GM12878 (cell line): ENCODE measurements around the gene APOBEC3C.

ENCODE experiments used
- BMI1 ChIP-seq: fragments of 450-650 bp; IDR thresholded peaks from 2 replicates; pipeline ENCODE4 v1.6.1; 2016; ENCODE audit warnings: mild to moderate bottlenecking, moderate library complexity, borderline replicate concordance
- CHD1 ChIP-seq: IDR thresholded peaks from 2 replicates; pipeline ENCODE4 v1.6.1; 2012; ENCODE audit warnings: low read depth, low read length, improper control_type of control experiment
- CREB1 ChIP-seq: IDR thresholded peaks from 2 replicates; pipeline ENCODE4 v1.6.1; 2012; ENCODE audit warnings: low read depth, mild to moderate bottlenecking, inconsistent platforms
- EP300 ChIP-seq, 2 experiments: fragments of 150-350 bp in 1 of 2; IDR thresholded peaks; 2 replicates each; pipeline ENCODE4 v1.6.1; 2011 to 2012; ENCODE audit warnings: low read depth in 2 of 2, low read length in 2 of 2, borderline replicate concordance in 1 of 2, improper control_type of control experiment in 1 of 2, inconsistent platforms in 1 of 2; ENCODE audit not compliant: control insufficient read depth in 1 of 2
- GABPA ChIP-seq: IDR thresholded peaks from 2 replicates; pipeline ENCODE4 v1.6.1; 2014; ENCODE audit warnings: antibody characterized with exemption, low read depth, mild to moderate bottlenecking, inconsistent platforms
- JUNB ChIP-seq: IDR thresholded peaks from 2 replicates; pipeline ENCODE4 v1.6.1; 2016; ENCODE audit warnings: antibody characterized with exemption, mild to moderate bottlenecking
- KLF5 ChIP-seq: fragments of 450-650 bp; IDR thresholded peaks from 2 replicates; pipeline ENCODE4 v1.6.1; 2014; ENCODE audit warnings: mild to moderate bottlenecking; ENCODE audit not compliant: partially characterized antibody
- POLR2A ChIP-seq: IDR thresholded peaks from 2 replicates; pipeline ENCODE4 v1.6.1; 2011; ENCODE audit warnings: low read depth, mild to moderate bottlenecking, low read length
- SMC3 ChIP-seq: IDR thresholded peaks from 2 replicates; pipeline ENCODE4 v1.6.1; 2011; ENCODE audit warnings: low read length, improper control_type of control experiment, borderline replicate concordance
- SUPT20H ChIP-seq: IDR thresholded peaks from 2 replicates; pipeline ENCODE4 v1.6.1; 2011; ENCODE audit warnings: low read depth, mild to moderate bottlenecking, low read length, moderate library complexity, borderline replicate concordance; ENCODE audit not compliant: control insufficient read depth
- TAF1 ChIP-seq: IDR thresholded peaks from 2 replicates; pipeline ENCODE4 v1.6.1; 2011; ENCODE audit warnings: mild to moderate bottlenecking, low read depth, low read length, borderline replicate concordance
- TF ChIP-seq, protein P1 (sequence below), 3 experiments: IDR thresholded peaks in 2 of 3; conservative IDR thresholded peaks in 1 of 3; 2 replicates each; pipeline ENCODE4 v1.5.1; 2011; ENCODE audit warnings: low read depth in 3 of 3, low read length in 3 of 3, mild to moderate bottlenecking in 3 of 3, control low read depth in 2 of 3, moderate library complexity in 2 of 3, inconsistent platforms in 1 of 3, mixed read lengths in 1 of 3; ENCODE audit not compliant: control insufficient read depth in 2 of 3, insufficient read depth in 1 of 3; ENCODE audit errors: extremely low read depth in 1 of 3
- TF ChIP-seq, protein P2 (sequence below): IDR thresholded peaks from 2 replicates; pipeline ENCODE4 v1.6.1; 2012; ENCODE audit warnings: low read length, inconsistent platforms
- TF ChIP-seq, protein P3 (sequence below): fragments of 450-650 bp; IDR thresholded peaks from 2 replicates; pipeline ENCODE4 v1.6.1; 2017; ENCODE audit warnings: mild to moderate bottlenecking, moderate library complexity

GRCh38 chr22:38972558-38972957 lies 41.5 kb upstream of the APOBEC3C start:
- TF ChIP-seq CHD1, result no peak
- TF ChIP-seq, protein P1, sequence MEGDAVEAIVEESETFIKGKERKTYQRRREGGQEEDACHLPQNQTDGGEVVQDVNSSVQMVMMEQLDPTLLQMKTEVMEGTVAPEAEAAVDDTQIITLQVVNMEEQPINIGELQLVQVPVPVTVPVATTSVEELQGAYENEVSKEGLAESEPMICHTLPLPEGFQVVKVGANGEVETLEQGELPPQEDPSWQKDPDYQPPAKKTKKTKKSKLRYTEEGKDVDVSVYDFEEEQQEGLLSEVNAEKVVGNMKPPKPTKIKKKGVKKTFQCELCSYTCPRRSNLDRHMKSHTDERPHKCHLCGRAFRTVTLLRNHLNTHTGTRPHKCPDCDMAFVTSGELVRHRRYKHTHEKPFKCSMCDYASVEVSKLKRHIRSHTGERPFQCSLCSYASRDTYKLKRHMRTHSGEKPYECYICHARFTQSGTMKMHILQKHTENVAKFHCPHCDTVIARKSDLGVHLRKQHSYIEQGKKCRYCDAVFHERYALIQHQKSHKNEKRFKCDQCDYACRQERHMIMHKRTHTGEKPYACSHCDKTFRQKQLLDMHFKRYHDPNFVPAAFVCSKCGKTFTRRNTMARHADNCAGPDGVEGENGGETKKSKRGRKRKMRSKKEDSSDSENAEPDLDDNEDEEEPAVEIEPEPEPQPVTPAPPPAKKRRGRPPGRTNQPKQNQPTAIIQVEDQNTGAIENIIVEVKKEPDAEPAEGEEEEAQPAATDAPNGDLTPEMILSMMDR (IDR thresholded peaks at IDR 0.05 in 2 of 3, conservative IDR thresholded peaks at IDR 0.05 in 1 of 3; ENCODE audit: control insufficient read depth in 2 of 3, extremely low read depth in 1 of 3, insufficient read depth in 1 of 3, low read depth in 3 of 3, low read length in 3 of 3), result no peak
- TF ChIP-seq TAF1, result no peak
- no peak for TF ChIP-seq BMI1
- TF ChIP-seq SMC3, result no peak
- TF ChIP-seq JUNB, result no peak
- TF ChIP-seq EP300 (IDR thresholded peaks at IDR 0.05; ENCODE audit: borderline replicate concordance in 1 of 2, control insufficient read depth in 1 of 2, low read depth in 2 of 2, low read length in 2 of 2), result no peak
- no peak for TF ChIP-seq SUPT20H
- no peak for TF ChIP-seq GABPA
- TF ChIP-seq, protein P2, sequence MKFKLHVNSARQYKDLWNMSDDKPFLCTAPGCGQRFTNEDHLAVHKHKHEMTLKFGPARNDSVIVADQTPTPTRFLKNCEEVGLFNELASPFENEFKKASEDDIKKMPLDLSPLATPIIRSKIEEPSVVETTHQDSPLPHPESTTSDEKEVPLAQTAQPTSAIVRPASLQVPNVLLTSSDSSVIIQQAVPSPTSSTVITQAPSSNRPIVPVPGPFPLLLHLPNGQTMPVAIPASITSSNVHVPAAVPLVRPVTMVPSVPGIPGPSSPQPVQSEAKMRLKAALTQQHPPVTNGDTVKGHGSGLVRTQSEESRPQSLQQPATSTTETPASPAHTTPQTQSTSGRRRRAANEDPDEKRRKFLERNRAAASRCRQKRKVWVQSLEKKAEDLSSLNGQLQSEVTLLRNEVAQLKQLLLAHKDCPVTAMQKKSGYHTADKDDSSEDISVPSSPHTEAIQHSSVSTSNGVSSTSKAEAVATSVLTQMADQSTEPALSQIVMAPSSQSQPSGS, result no peak
- TF ChIP-seq, protein P3, sequence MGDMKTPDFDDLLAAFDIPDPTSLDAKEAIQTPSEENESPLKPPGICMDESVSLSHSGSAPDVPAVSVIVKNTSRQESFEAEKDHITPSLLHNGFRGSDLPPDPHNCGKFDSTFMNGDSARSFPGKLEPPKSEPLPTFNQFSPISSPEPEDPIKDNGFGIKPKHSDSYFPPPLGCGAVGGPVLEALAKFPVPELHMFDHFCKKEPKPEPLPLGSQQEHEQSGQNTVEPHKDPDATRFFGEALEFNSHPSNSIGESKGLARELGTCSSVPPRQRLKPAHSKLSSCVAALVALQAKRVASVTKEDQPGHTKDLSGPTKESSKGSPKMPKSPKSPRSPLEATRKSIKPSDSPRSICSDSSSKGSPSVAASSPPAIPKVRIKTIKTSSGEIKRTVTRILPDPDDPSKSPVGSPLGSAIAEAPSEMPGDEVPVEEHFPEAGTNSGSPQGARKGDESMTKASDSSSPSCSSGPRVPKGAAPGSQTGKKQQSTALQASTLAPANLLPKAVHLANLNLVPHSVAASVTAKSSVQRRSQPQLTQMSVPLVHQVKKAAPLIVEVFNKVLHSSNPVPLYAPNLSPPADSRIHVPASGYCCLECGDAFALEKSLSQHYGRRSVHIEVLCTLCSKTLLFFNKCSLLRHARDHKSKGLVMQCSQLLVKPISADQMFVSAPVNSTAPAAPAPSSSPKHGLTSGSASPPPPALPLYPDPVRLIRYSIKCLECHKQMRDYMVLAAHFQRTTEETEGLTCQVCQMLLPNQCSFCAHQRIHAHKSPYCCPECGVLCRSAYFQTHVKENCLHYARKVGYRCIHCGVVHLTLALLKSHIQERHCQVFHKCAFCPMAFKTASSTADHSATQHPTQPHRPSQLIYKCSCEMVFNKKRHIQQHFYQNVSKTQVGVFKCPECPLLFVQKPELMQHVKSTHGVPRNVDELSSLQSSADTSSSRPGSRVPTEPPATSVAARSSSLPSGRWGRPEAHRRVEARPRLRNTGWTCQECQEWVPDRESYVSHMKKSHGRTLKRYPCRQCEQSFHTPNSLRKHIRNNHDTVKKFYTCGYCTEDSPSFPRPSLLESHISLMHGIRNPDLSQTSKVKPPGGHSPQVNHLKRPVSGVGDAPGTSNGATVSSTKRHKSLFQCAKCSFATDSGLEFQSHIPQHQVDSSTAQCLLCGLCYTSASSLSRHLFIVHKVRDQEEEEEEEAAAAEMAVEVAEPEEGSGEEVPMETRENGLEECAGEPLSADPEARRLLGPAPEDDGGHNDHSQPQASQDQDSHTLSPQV, result no peak
- no peak for TF ChIP-seq POLR2A
- TF ChIP-seq CREB1, result no peak
- TF ChIP-seq KLF5, result no peak
